CD4-positive, alpha-beta T cell treated with Interleukin-4 for 4 hours (primary cell): ENCODE results near the gene UBL7.
A peak's percentile ranks its signal among the peaks of the same experiment; 100 is the strongest.

Source experiments
- DNase-seq: peaks from one replicate; pipeline ENCODE4 v3.0.0-alpha.2; 2020

The UBL7 gene

GRCh38 chr15:74403991-74404563 lies 56.9 kb downstream of the UBL7 start:
- DNase-seq: no peak

- DNase-seq: no peak
Observed at GRCh38 chr15:74403588-74403919, 57.4 kb downstream of the UBL7 start.

- peak; percentile 47 for DNase-seq
Observed at GRCh38 chr15:74402873-74403587, 57.9 kb downstream of the UBL7 start.

- no peak for DNase-seq
Observed at GRCh38 chr15:74402337-74402841, 58.6 kb downstream of the UBL7 start.

GRCh38 chr15:74400915-74401757 lies 59.8 kb downstream of the UBL7 start:
- no peak for DNase-seq

- no peak for DNase-seq
Observed at GRCh38 chr15:74400313-74400860, 60.6 kb downstream of the UBL7 start.

- peak; percentile 19 for DNase-seq
Observed at GRCh38 chr15:74399511-74400312, 61.2 kb downstream of the UBL7 start.

GRCh38 chr15:74399100-74399499 lies 61.9 kb downstream of the UBL7 start:
- DNase-seq: no peak

- no peak for DNase-seq
Observed at GRCh38 chr15:74398183-74398582, 62.8 kb downstream of the UBL7 start.

GRCh38 chr15:74397239-74398068 lies 63.5 kb downstream of the UBL7 start:
- no peak for DNase-seq

- DNase-seq: no peak
Observed at GRCh38 chr15:74396445-74397238, 64.3 kb downstream of the UBL7 start.

- no peak for DNase-seq
Observed at GRCh38 chr15:74396146-74396438, 64.9 kb downstream of the UBL7 start.
